IMR-90 (cell line): Measurements from ENCODE around the gene PIM3. TPM values are rescaled to one million over a fixed set of nuclear protein-coding genes. Genes with fewer than 3 reads are reported as not detected.
A peak's percentile ranks its signal among the peaks of the same experiment; 100 is the strongest.

Experiments used
- ATAC-seq: fragments of 200-7000 bp; cut with Tn5 transposase; 2 replicates; pipeline ENCODE4 v1.9.1; 2020; ENCODE audit warnings: low read depth, mild to moderate bottlenecking, moderate library complexity
- BruUV-seq: library from RNA; stranded (reverse); fragments of 400-500 nt; replicated peaks from 2 replicates; lab custom pipeline; 2021; lab: Mats Ljungman, UMichigan
- CTCF ChIA-PET: fragments of 300-600 bp; formaldehyde crosslinking; extraction: SDS; loops from one replicate; lab custom pipeline; 2021; ENCODE audit warnings: antibody characterized with exemption; lab: Yijun Ruan, JAX
- POLR2A ChIA-PET: fragments of 300-600 bp; sonication (Branson Sonifier 250); formaldehyde crosslinking; loops from one replicate; lab custom pipeline; 2022; ENCODE audit warnings: antibody characterized with exemption; ENCODE audit not compliant: unreplicated experiment; lab: Charles Lee
- DNase-seq: peaks from one replicate; pipeline ENCODE4 v3.0.0; 2013
- H2AFZ ChIP-seq: replicated peaks from 2 replicates; pipeline ENCODE3; 2013; ENCODE audit warnings: low read length, mild to moderate bottlenecking; ENCODE audit not compliant: poor library complexity
- H2AK5ac ChIP-seq: 2 replicates; pipeline ENCODE4 v1.6.1; 2013; ENCODE audit warnings: low read depth, low read length, inconsistent platforms
- H2AK9ac ChIP-seq: replicated peaks from 2 replicates; pipeline ENCODE3; 2013; ENCODE audit warnings: mild to moderate bottlenecking, low read depth, low read length, moderate library complexity; ENCODE audit not compliant: poor library complexity
- H2BK120ac ChIP-seq: 2 replicates; pipeline ENCODE4 v1.6.1; 2013; ENCODE audit warnings: low read depth, low read length, inconsistent platforms
- H2BK15ac ChIP-seq: 3 replicates; pipeline ENCODE4 v1.6.1; 2013; ENCODE audit warnings: low read depth, low read length, inconsistent platforms
- H2BK20ac ChIP-seq: 2 replicates; pipeline ENCODE4 v1.6.1; 2013; ENCODE audit warnings: low read depth, mild to moderate bottlenecking, inconsistent platforms, low read length, moderate library complexity
- H2BK5ac ChIP-seq: 2 replicates; pipeline ENCODE4 v1.6.1; 2013; ENCODE audit warnings: mild to moderate bottlenecking, low read depth, low read length, inconsistent platforms; ENCODE audit not compliant: poor library complexity, severe bottlenecking
- H3K14ac ChIP-seq: replicated peaks from 2 replicates; pipeline ENCODE4 v1.6.1; 2013; ENCODE audit warnings: low read depth, low read length, inconsistent platforms
- H3K18ac ChIP-seq: 2 replicates; pipeline ENCODE4 v1.6.1; 2013; ENCODE audit warnings: low read depth, low read length, control low read depth
- H3K23ac ChIP-seq: 2 replicates; pipeline ENCODE4 v1.6.1; 2013; ENCODE audit warnings: low read depth, low read length, inconsistent platforms
- H3K27ac ChIP-seq: 2 replicates; pipeline ENCODE4 v1.5.1; 2013; ENCODE audit warnings: mild to moderate bottlenecking, control low read depth, low read length; ENCODE audit not compliant: insufficient read depth
- H3K27me3 ChIP-seq: 2 replicates; pipeline ENCODE4 v1.6.1; 2013; ENCODE audit warnings: low read length; ENCODE audit not compliant: control insufficient read depth, insufficient read depth
- H3K36me3 ChIP-seq: 2 replicates; pipeline ENCODE4 v1.6.1; 2013; ENCODE audit warnings: low read length, mixed read lengths; ENCODE audit not compliant: control insufficient read depth, insufficient read depth
- H3K4ac ChIP-seq: 2 replicates; pipeline ENCODE4 v1.6.1; 2013; ENCODE audit warnings: low read depth, low read length, inconsistent platforms
- H3K4me1 ChIP-seq: 2 replicates; pipeline ENCODE4 v1.6.1; 2013; ENCODE audit warnings: low read length, mixed read lengths; ENCODE audit not compliant: control insufficient read depth, insufficient read depth
- H3K4me2 ChIP-seq: 2 replicates; pipeline ENCODE4 v1.6.1; 2013; ENCODE audit warnings: low read depth, mild to moderate bottlenecking, control low read depth, low read length, moderate library complexity
- H3K4me3 ChIP-seq: 2 replicates; pipeline ENCODE4 v1.5.1; 2013; ENCODE audit warnings: low read depth, mild to moderate bottlenecking, control low read depth, low read length, moderate library complexity; ENCODE audit not compliant: insufficient read depth
- H3K56ac ChIP-seq: 2 replicates; pipeline ENCODE4 v1.6.1; 2013; ENCODE audit warnings: low read length, inconsistent platforms; ENCODE audit not compliant: insufficient read depth; ENCODE audit errors: extremely low read depth
- H3K79me1 ChIP-seq, 2 experiments: 2 replicates each; pipeline ENCODE4 v1.6.1; 2013; ENCODE audit warnings: low read length in 2 of 2, inconsistent platforms in 1 of 2, low read depth in 1 of 2
- H3K9ac ChIP-seq: 2 replicates; pipeline ENCODE4 v1.6.1; 2013; ENCODE audit warnings: low read depth, low read length, control low read depth
- H3K9me1 ChIP-seq: 2 replicates; pipeline ENCODE4 v1.6.1; 2013; ENCODE audit warnings: low read length, inconsistent platforms; ENCODE audit not compliant: insufficient read depth
- H3K9me3 ChIP-seq: 2 replicates; pipeline ENCODE4 v1.6.1; 2013; ENCODE audit warnings: low read length; ENCODE audit not compliant: control insufficient read depth, insufficient read depth
- H4K20me1 ChIP-seq: 2 replicates; pipeline ENCODE4 v1.6.1; 2013; ENCODE audit warnings: low read length, inconsistent platforms; ENCODE audit not compliant: insufficient read depth
- H4K5ac ChIP-seq: 2 replicates; pipeline ENCODE4 v1.6.1; 2013; ENCODE audit warnings: mild to moderate bottlenecking, low read depth, low read length, control low read depth
- H4K8ac ChIP-seq, 2 experiments: 2 replicates each; pipeline ENCODE4 v1.6.1; 2013; ENCODE audit warnings: low read depth in 2 of 2, low read length in 2 of 2, control low read depth in 1 of 2, inconsistent platforms in 1 of 2
- H4K91ac ChIP-seq: 2 replicates; pipeline ENCODE4 v1.6.1; 2013; ENCODE audit warnings: low read depth, low read length, inconsistent platforms; ENCODE audit not compliant: insufficient read depth
- BHLHE40 ChIP-seq: fragments of 150-350 bp; IDR thresholded peaks from 2 replicates; pipeline ENCODE4 v1.6.1; 2016; ENCODE audit warnings: mild to moderate bottlenecking, low read depth, low read length
- CTCF ChIP-seq: conservative IDR thresholded peaks from 2 replicates; pipeline ENCODE4 v1.5.1; 2012; ENCODE audit warnings: mild to moderate bottlenecking, low read depth, low read length, improper control_type of control experiment
- FOS ChIP-seq: fragments of 150-350 bp; IDR thresholded peaks from 2 replicates; pipeline ENCODE4 v1.6.1; 2016; ENCODE audit warnings: low read depth, low read length
- MAFK ChIP-seq: IDR thresholded peaks from 2 replicates; pipeline ENCODE4 v1.6.1; 2012; ENCODE audit warnings: low read depth, low read length, improper control_type of control experiment
- MAZ ChIP-seq: IDR thresholded peaks from 2 replicates; pipeline ENCODE4 v1.6.1; 2012; ENCODE audit warnings: low read depth, mild to moderate bottlenecking, low read length, improper control_type of control experiment, moderate library complexity, borderline replicate concordance
- RAD21 ChIP-seq: IDR thresholded peaks from 2 replicates; pipeline ENCODE4 v1.6.1; 2012; ENCODE audit warnings: low read length, improper control_type of control experiment
- SMC3 ChIP-seq: fragments of 150-350 bp; IDR thresholded peaks from 2 replicates; pipeline ENCODE4 v1.6.1; 2016; ENCODE audit warnings: low read depth, mild to moderate bottlenecking, antibody characterized with exemption, low read length, moderate library complexity
- WGBS, 2 experiments: methylation state at CpG; one replicate each; pipeline versions ENCODE4 v1.1.5 to v1.1.7; 2013; ENCODE audit warnings: missing lambda C conversion rate in 2 of 2; ENCODE audit not compliant: insufficient read length in 1 of 2; ENCODE audit errors: extremely low coverage in 2 of 2; 5-methylcytosine and 5-hydroxymethylcytosine counted together
- dilution Hi-C: fragments of 300-500 bp; cut with HindIII; formaldehyde crosslinking; loops from one replicate; pipeline ENCODE4 v1.14.3; 2018; ENCODE audit warnings: low sequenced_read_pairs; ENCODE audit not compliant: unreplicated experiment
- in situ Hi-C: fragments of 300-500 bp; cut with MboI; formaldehyde crosslinking; loops from 3 replicates; pipeline ENCODE4 v1.14.3; 2019; ENCODE audit warnings: low sequenced_read_pairs, inconsistent platforms, mixed read lengths
- intact Hi-C: fragments of 100-400 bp; cut with micrococcal nuclease; formaldehyde crosslinking; loops from 2 replicates; pipeline ENCODE4 v1.10.0; 2022
- polyA plus RNA-seq, 3 experiments: library from polyadenylated mRNA; depleted of rRNA; stranded (reverse); fragments of >200 nt; gene quantifications; 2 replicates each; pipeline ENCODE4 v1.2.3, GENCODE V29; 2012; ENCODE audit warnings: low replicate concordance in 1 of 3
- total RNA-seq: library from RNA; depleted of rRNA; stranded (reverse); fragments of >200 nt; gene quantifications from 2 replicates; pipeline ENCODE4 v1.2.3, GENCODE V29; 2012

PIM3 gene
- total and polyA plus RNA-seq, 2 of the 4 experiments (the other 2 are of a cell fraction) = 8.6 to 24.7 TPM

- ChIA-PET POLR2A (interaction anchor here (0.5 to 0.8 kb wide), 6 partner anchors 9 to 162 kb away, joined by 3 to 6 read pairs (median 3); no protein-coding TSS in a partner anchor), CTCF (no interaction called here)
- WGBS, 2 experiments = 58% methylated on average over 2 of the region's 24 CpGs; no CpG with 5 or more reads in 1 of the 2 experiments
- Histone ChIP-seq H3K4me1 (peaks cover 40% of the 10 kb centered on the region), H3K4ac (peak overlapping the region; percentile 100), H3K9ac (peak overlapping the region; percentile 53), H2BK5ac (peak overlapping the region; percentile 95), H3K14ac (peak overlapping the region; percentile 90), H3K18ac (peak overlapping the region; percentile 92), H3K27me3 (no peaks in the 10 kb centered on the region), H3K56ac (peak overlapping the region; percentile 79), H3K23ac (peak overlapping the region; percentile 60; the same call in 1 of the 2 replicates), H3K4me2 (peak overlapping the region; percentile 16; the same call in 1 of the 2 replicates), H4K8ac (peak overlapping the region; percentile 85 to 95), H2BK20ac (peak overlapping the region; percentile 99), H4K5ac (peak overlapping the region; percentile 94), H3K9me3 (no peaks in the 10 kb centered on the region), H2AFZ (peak overlapping the region; percentile 91), H2BK15ac (peak overlapping the region; percentile 80; the same call in 2 of the 3 replicates), H4K91ac (peak overlapping the region; percentile 100), H3K4me3 (no peak overlapping the region), H3K27ac (peak overlapping the region; percentile 89), H3K79me1 (0 out of 4 replicates have a peak, but pooled peaks cover 0 to 4% of the 10 kb centered on the region in 2 experiments), H3K36me3 (no peaks in the 10 kb centered on the region), H3K9me1 (peaks cover 23% of the 10 kb centered on the region), H2AK9ac (peak overlapping the region; percentile 100), H4K20me1 (no peaks in the 10 kb centered on the region), H2BK120ac (peak overlapping the region; percentile 100), H2AK5ac (peak overlapping the region; percentile 99)
- DNase-seq = peak; percentile 81
- TF ChIP-seq MAFK (no peak), CTCF (no peak), BHLHE40 (peak; percentile 81; the same call in 1 of the 2 replicates), FOS (peak; percentile 48; the same call in 1 of the 2 replicates), RAD21 (no peak), SMC3 (no peak), MAZ (0 out of 2 replicates have a peak, but pooled peaks have one; percentile 25)
- no TSS peak for BruUV-seq
- dilution Hi-C loops = no loop called here
- intact Hi-C loops = no loop called here
- ATAC-seq = peak; percentile 83
- in situ Hi-C loops = no loop called here
Observed at GRCh38 chr22:49951986-49952896, 8.3 kb upstream of the PIM3 start.
